Midbrain (tissue), 1 donor: ENCODE measurements around the gene ADAM12.
"Not testable (repeated sequence)": the region's sequence is repeated elsewhere in the genome, so short reads cannot be mapped to it uniquely, and the experiment has no call there.

Source experiments
- DNase-seq: peaks from one replicate; lab custom pipeline; 2025; lab: John Stamatoyannopoulos, UW

The ADAM12 gene

GRCh38 chr10:126177417-126178030 lies 210.8 kb downstream of the ADAM12 start:
- DNase-seq, result peak; percentile 37

- no peak for DNase-seq
Observed at GRCh38 chr10:126175641-126176262, 212.5 kb downstream of the ADAM12 start.

DNA sequence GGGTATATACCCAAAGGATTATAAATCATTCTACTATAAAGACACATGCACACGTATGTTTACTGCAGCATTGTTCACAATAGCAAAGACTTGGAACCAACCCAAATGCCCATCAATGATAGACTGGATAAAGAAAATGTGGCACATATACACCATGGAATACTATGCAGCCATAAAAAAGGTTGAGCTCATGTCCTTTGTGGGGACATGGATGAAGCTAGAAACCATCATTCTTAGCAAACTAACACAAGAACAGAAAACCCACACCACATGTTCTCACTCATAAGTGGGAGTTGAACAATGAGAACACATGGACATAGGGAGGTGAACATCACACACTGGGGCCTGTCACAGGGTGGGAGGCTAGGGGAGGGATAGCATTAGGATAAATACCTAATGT lies 215.5 kb downstream of the ADAM12 start:
- not testable (repeated sequence) for DNase-seq

- DNase-seq, result no peak
Observed at GRCh38 chr10:126171555-126171954, 216.7 kb downstream of the ADAM12 start.

- DNase-seq, result no peak
Observed at GRCh38 chr10:126170776-126171175, 217.5 kb downstream of the ADAM12 start.

DNA sequence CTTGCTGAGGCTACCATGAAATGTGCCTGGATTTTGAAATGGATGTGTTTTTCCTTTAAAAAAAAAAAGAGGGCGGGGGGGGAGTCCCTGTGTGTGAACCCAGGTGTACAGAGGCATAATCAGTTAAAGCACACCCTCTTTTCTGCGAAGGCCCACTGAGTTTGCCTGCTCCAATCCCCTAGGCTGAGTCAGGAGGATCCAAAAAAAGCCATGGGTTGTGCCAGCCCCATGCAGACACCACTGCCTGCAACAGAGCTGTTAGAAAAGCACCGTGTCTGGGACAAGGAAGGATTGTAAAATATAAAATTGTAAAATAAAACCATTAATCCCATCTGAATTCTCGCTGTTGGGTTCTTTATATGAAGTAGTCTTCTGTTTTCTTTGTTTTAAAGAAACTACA lies 217.9 kb downstream of the ADAM12 start:
- no peak for DNase-seq

DNA sequence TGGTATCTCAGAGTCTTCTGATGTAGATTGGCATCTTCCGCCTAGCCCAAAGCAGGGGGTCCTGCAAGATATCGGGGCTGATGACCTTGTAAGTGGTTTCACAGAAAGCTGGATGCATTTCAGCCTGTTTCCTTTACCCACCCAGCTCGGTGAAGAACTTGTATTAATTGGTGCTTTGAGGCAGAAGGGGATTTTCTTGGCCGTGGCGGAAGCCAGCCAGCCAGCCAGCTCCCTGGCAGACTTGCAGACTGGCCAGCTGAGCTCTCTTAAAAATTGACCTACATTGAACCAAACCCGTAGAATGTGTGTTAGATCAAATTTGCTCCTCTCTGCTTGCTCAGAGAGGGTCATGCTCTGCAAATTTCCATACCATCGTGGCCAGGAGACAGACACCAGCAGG lies 218.4 kb downstream of the ADAM12 start:
- peak; percentile 45 for DNase-seq

GRCh38 chr10:126166797-126167196 lies 221.5 kb downstream of the ADAM12 start:
- no peak for DNase-seq

DNA sequence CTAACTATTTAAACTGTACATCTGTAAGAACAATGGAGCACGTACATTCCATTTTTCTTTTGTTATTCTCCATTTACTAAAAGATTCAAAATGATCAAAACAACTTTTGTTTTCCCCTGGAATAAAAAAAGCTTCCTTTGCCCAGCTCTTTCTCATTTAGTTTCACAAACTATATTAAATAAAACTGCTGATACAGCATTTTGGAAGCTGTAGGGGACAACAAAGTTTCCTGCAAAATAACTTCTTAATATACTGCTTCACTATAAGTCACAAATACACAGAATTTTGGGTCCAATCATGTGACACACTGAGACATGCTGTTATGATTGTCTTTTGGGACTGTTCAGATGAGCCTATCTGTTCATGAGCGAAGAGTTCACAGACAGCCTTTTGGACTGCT lies 222.4 kb downstream of the ADAM12 start:
- DNase-seq, result no peak

DNA sequence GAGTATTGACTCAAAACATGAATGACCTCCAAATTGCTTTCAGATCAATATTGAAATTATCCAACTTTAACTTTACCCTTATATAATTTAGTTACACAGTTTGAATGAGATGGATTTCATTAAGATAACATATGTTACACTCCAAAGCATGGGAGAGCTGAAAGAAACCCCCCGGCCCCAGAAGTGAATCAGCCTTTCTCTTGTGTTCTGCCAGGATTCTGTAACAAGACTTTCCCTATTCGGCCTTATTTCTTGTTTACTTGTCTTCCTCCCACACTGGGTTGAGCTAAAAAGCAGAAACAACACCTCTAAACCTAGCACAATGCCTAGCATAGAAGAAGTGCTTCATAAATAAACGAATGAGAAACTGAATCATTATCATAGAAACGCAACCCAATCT lies 224.8 kb downstream of the ADAM12 start:
- no peak for DNase-seq

DNA sequence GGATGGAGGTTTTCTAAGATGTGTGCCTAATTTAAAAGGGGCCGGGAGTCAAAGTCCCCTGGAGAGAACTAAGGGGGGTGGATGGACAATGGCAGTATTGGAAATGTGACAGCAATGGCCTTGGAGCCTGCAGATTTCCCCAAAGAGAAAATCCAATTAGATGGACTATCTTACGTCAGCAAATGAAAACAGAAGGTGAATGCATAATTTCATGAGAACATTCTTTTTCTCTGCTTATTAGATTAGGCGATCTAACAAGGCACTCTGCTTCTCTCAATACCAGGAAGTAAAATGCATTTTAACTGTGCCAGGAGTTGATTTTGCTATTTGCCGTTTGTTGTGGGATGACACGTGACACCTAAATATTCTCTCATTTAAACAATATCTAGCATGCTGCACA lies 226.6 kb downstream of the ADAM12 start:
- no peak for DNase-seq

- no peak for DNase-seq
Observed at GRCh38 chr10:126160971-126161630, 227.2 kb downstream of the ADAM12 start.

- DNase-seq, result no peak
Observed at GRCh38 chr10:126160571-126160970, 227.7 kb downstream of the ADAM12 start.

GRCh38 chr10:126158133-126158892 lies 230.0 kb downstream of the ADAM12 start:
- DNase-seq, result no peak

GRCh38 chr10:126157189-126157588 lies 231.1 kb downstream of the ADAM12 start:
- no peak for DNase-seq

- no peak for DNase-seq
Observed at GRCh38 chr10:126156503-126156902, 231.8 kb downstream of the ADAM12 start.

- DNase-seq, result no peak
Observed at GRCh38 chr10:126156012-126156411, 232.3 kb downstream of the ADAM12 start.

- no peak for DNase-seq
Observed at GRCh38 chr10:126155528-126155927, 232.7 kb downstream of the ADAM12 start.

DNA sequence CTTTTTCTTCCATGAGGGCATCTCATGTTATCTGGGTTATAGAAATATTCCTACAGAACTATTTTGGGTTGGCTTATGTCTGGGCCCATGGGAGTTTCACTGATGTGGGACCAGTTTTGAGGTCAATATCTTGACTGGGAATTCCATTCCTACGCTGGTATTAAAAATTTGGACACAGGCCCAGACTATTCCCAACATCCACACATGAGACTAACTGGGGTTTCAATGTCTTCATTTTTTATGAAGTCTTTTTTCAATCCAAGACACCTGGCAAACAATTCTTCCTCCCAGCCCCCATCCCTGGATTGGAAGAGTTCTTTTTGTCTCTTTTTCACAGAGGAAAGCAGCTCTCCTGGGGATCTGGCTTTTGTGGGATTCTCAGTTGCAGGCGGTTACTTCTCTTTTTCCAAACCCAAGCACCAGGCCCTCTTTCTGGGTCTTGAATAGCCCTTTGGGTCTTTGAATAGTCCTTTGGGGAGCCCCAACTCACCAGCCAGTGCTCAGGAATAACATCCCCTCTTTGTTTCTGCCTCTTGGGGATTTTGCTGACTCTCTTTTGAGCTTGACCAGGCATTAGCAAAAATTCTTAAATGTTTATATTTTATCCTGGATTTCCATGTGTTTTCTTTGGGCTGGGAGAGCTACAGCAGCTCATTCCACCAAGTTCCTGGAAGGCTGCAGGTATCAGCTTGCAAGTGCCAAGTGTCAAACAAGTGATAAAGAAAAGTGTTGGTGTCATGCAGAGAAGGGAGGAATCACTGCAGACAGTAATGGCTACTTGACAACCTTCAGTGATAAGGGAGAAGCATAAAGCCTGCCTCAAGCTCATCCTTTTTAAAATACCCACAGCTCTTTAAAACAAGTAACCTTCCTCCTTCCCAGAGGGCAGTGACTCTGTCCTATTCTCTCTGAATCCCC lies 234.3 kb downstream of the ADAM12 start:
- DNase-seq, result no peak

- DNase-seq, result no peak
Observed at GRCh38 chr10:126147866-126148587, 240.2 kb downstream of the ADAM12 start.

DNA sequence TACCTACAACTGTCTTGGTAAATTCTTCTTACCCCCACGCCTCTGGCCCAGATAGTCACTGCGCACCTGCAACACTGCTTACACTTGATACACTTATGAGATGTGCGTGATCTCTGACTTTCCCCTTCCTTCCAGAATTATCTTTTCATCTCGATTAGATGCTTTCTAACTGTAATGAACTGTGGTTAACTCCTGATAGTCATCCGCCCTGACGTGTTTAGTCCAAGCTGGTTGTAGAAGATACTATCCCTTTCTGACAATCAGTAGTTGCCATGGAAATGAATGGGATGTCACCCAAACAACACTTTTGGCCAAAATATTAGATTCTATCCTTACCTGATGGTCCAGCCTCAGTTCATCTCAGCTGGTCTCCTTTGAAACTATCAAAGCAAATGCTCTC lies 241.5 kb downstream of the ADAM12 start:
- DNase-seq, result no peak
